Raji (cell line): ENCODE data around the gene TRPC4AP.

Experiments
- POLR2A ChIP-seq: IDR thresholded peaks from 2 replicates; pipeline ENCODE4 v1.6.1; 2011; ENCODE audit warnings: low read depth, low read length, control low read depth; ENCODE audit not compliant: insufficient read depth

TRPC4AP gene

GRCh38 chr20:35030136-35030535, 62.5 kb downstream of the TRPC4AP start:
- no peak for TF ChIP-seq POLR2A

GRCh38 chr20:35027301-35027700, 65.3 kb downstream of the TRPC4AP start:
- TF ChIP-seq POLR2A: no peak

GRCh38 chr20:35025116-35025515, 67.5 kb downstream of the TRPC4AP start:
- no peak for TF ChIP-seq POLR2A

- no peak for TF ChIP-seq POLR2A
Measured at GRCh38 chr20:35023624-35024023, 69.0 kb downstream of the TRPC4AP start.

GRCh38 chr20:35021831-35022230, 70.8 kb downstream of the TRPC4AP start:
- no peak for TF ChIP-seq POLR2A

GRCh38 chr20:35021063-35021462, 71.5 kb downstream of the TRPC4AP start:
- no peak for TF ChIP-seq POLR2A

- TF ChIP-seq POLR2A: no peak
Measured at GRCh38 chr20:35020108-35020928, 72.3 kb downstream of the TRPC4AP start.

GRCh38 chr20:35018590-35019371, 73.8 kb downstream of the TRPC4AP start:
- TF ChIP-seq POLR2A: no peak

- TF ChIP-seq POLR2A: no peak
Measured at GRCh38 chr20:35017099-35017835, 75.3 kb downstream of the TRPC4AP start.

GRCh38 chr20:35015863-35016193, 76.8 kb downstream of the TRPC4AP start:
- TF ChIP-seq POLR2A: no peak

- no peak for TF ChIP-seq POLR2A
Measured at GRCh38 chr20:35014537-35014936, 78.1 kb downstream of the TRPC4AP start.

- TF ChIP-seq POLR2A: no peak
Measured at GRCh38 chr20:35013421-35014411, 78.9 kb downstream of the TRPC4AP start.

- TF ChIP-seq POLR2A: no peak
Measured at GRCh38 chr20:35012227-35013069, 80.2 kb downstream of the TRPC4AP start.
